ENCODE data around the gene LENG8.

- TF ChIP-seq POLR2AphosphoS5 (IDR thresholded peaks at IDR 0.05) (no peak), CTCF (IDR thresholded peaks at IDR 0.05) (no peak), POLR2A (IDR thresholded peaks at IDR 0.05) (no peak)
Measured at GRCh38 chr19:54451331-54451871, 2.4 kb downstream of the LENG8 start.
